Measurements from ENCODE around the gene CORO2A. TPM values are rescaled to one million over a fixed set of nuclear protein-coding genes. Genes with fewer than 3 reads are reported as not detected.
"Not testable (repeated sequence)": the region's sequence is repeated elsewhere in the genome, so short reads cannot be mapped to it uniquely, and the experiment has no call there.

The CORO2A gene
- total RNA-seq, 6 donors from 2014 or later: 10.5 to 22.8 (median 17.9) TPM

GRCh38 chr9:98121058-98121457 lies 71.4 kb downstream of the CORO2A start:
- H3K27me3 ChIP-seq: no peaks in the 10 kb centered on the region
- peaks cover 25 to 45% (median 33%) of the 10 kb centered on the region in 4 donors for H3K4me1 ChIP-seq
- ATAC-seq (ENCODE audit: low FRiP score in 2 of 2) (no peak), DNase-seq (peak in 1 of 2 donors; percentile 53)
- peak overlapping the region; percentile 37 to 87 (median 81) for H3K27ac ChIP-seq
- 10 to 11% methylated on average over 3 of the region's 3 CpGs for WGBS, 2 donors
- H3K4me3 ChIP-seq: no peak overlapping the region
- H3K9me3 ChIP-seq: no peaks in the 10 kb centered on the region
- TF ChIP-seq POLR2AphosphoS5 (IDR thresholded peaks at IDR 0.05): no peak
- peak in 1 of 6 experiments; percentile 12 for TF ChIP-seq CTCF (IDR thresholded peaks at IDR 0.05)
- no peaks in the 10 kb centered on the region for H3K36me3 ChIP-seq

- peak; percentile 16 to 29 for ATAC-seq (ENCODE audit: low FRiP score in 2 of 2)
Measured at GRCh38 chr9:98120476-98120875, 72.0 kb downstream of the CORO2A start.

GRCh38 chr9:98118640-98119601 lies 73.5 kb downstream of the CORO2A start, which contains the start of gene TRIM14:
Gene TRIM14, minus strand, starts transcription at chr9:98119222. Its CDS starts 34 bp downstream, at chr9:98119188.
- no peaks in the 10 kb centered on the region for H3K27me3 ChIP-seq
- ATAC-seq (ENCODE audit: low FRiP score in 2 of 2): peak; percentile 83 to 88
- H3K9me3 ChIP-seq: no peaks in the 10 kb centered on the region
- peak within 1 kb of the TSS; percentile 67 to 85 (median 79) for H3K4me3 ChIP-seq
- TF ChIP-seq EP300 (IDR thresholded peaks at IDR 0.05): no peak
- TF ChIP-seq CTCF (IDR thresholded peaks at IDR 0.05): peak in 2 of 6 experiments; percentile 13 to 33
- TF ChIP-seq POLR2AphosphoS5 (IDR thresholded peaks at IDR 0.05): peak in 1 of 2 donors; percentile 22
- TF ChIP-seq POLR2A (IDR thresholded peaks at IDR 0.05): peak in 1 of 4 donors; percentile 73
- H3K27ac ChIP-seq: peak within 1 kb of the TSS; percentile 76 to 88 (median 86)
- H3K4me1 ChIP-seq: peaks cover 25 to 45% (median 33%) of the 10 kb centered on the region in 4 donors
- peak; percentile 75 to 94 for DNase-seq
- no peaks in the 10 kb centered on the region for H3K36me3 ChIP-seq
- WGBS, 2 donors: 9 to 25% methylated on average over 20 to 26 of the region's 71 CpGs

More at GRCh38 chr9:98120476-98120875, 72.0 kb downstream of the CORO2A start:
- no peaks in the 10 kb centered on the region for H3K9me3 ChIP-seq
- no peak for TF ChIP-seq EP300 (IDR thresholded peaks at IDR 0.05)
- H3K27ac ChIP-seq: peak overlapping the region; percentile 68 to 87 (median 81)
- no peaks in the 10 kb centered on the region for H3K27me3 ChIP-seq
- H3K4me1 ChIP-seq: peaks cover 25 to 45% (median 33%) of the 10 kb centered on the region in 4 donors
- WGBS, 2 donors: 33 to 47% methylated on average over 3 of the region's 3 CpGs
- H3K36me3 ChIP-seq: no peaks in the 10 kb centered on the region
- no peak overlapping the region for H3K4me3 ChIP-seq
- peak in 1 of 2 donors; percentile 40 for DNase-seq

- no peaks in the 10 kb centered on the region for H3K36me3 ChIP-seq
- no peak for DNase-seq
- 43 to 52% methylated on average over 3 to 5 of the region's 5 CpGs for WGBS, 2 donors
- ATAC-seq (ENCODE audit: low FRiP score in 2 of 2): peak in 1 of 2 donors; percentile 40
- no peak for TF ChIP-seq POLR2AphosphoS5 (IDR thresholded peaks at IDR 0.05)
- TF ChIP-seq CTCF (IDR thresholded peaks at IDR 0.05): peak in 5 of 6 experiments; percentile 7 to 30 (median 21)
- no peak for TF ChIP-seq POLR2A (IDR thresholded peaks at IDR 0.05)
- no peak for TF ChIP-seq EP300 (IDR thresholded peaks at IDR 0.05)
- H3K4me1 ChIP-seq: peaks cover 25 to 45% (median 33%) of the 10 kb centered on the region in 4 donors
- H3K27ac ChIP-seq: peak overlapping the region; percentile 76 to 88 (median 86)
- no peaks in the 10 kb centered on the region for H3K9me3 ChIP-seq
- H3K27me3 ChIP-seq: no peaks in the 10 kb centered on the region
- H3K4me3 ChIP-seq: peak overlapping the region in 3 of 4 donors; percentile 77 to 85 (median 81)
Measured at GRCh38 chr9:98117984-98118639, 74.3 kb downstream of the CORO2A start.

GRCh38 chr9:98117097-98117496 lies 75.3 kb downstream of the CORO2A start:
- H3K4me3 ChIP-seq; ATAC-seq (ENCODE audit: low FRiP score in 2 of 2); H3K36me3 ChIP-seq; H3K27me3 ChIP-seq; H3K9me3 ChIP-seq; DNase-seq: not testable (repeated sequence)
- Histone ChIP-seq H3K27ac (peak overlapping the region in 1 of 4 donors; percentile 86), H3K4me1 (peaks cover 25 to 45% (median 33%) of the 10 kb centered on the region in 4 donors)
- 93 to 97% methylated on average over 6 of the region's 6 CpGs for WGBS, 2 donors
